ENCODE results near the gene LGALS4.
"Not testable (repeated sequence)": the region's sequence is repeated elsewhere in the genome, so short reads cannot be mapped to it uniquely, and the experiment has no call there.

LGALS4 gene

DNA sequence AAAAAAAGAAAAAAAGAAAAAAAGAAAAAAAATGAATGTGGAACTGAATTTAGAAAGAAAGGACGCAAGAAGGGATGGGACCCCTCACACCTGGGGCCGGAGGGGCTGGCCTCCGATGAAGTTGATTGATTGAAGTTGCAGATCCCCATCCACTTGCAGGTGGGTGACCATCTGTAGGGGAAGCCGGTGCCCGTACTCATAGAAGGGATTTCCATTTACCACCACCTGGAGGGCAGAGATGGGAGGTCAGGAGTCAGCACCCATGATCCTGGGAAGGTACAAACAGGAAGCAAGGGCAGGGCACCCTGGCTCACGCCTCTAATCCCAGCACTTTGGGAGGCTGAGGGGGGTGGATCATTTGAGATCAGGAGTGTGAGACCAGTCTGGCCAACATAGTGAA is 6.4 kb downstream of the LGALS4 start:
- H3K4me3 ChIP-seq (ENCODE audit: low read depth, low read length) = no peak overlapping the region
- no peak for DNase-seq (ENCODE audit: low read depth)
- TF ChIP-seq, protein P1, sequence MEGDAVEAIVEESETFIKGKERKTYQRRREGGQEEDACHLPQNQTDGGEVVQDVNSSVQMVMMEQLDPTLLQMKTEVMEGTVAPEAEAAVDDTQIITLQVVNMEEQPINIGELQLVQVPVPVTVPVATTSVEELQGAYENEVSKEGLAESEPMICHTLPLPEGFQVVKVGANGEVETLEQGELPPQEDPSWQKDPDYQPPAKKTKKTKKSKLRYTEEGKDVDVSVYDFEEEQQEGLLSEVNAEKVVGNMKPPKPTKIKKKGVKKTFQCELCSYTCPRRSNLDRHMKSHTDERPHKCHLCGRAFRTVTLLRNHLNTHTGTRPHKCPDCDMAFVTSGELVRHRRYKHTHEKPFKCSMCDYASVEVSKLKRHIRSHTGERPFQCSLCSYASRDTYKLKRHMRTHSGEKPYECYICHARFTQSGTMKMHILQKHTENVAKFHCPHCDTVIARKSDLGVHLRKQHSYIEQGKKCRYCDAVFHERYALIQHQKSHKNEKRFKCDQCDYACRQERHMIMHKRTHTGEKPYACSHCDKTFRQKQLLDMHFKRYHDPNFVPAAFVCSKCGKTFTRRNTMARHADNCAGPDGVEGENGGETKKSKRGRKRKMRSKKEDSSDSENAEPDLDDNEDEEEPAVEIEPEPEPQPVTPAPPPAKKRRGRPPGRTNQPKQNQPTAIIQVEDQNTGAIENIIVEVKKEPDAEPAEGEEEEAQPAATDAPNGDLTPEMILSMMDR (IDR thresholded peaks at IDR 0.05; ENCODE audit: insufficient read depth, low read depth, low read length, missing control alignments) = no peak

DNA sequence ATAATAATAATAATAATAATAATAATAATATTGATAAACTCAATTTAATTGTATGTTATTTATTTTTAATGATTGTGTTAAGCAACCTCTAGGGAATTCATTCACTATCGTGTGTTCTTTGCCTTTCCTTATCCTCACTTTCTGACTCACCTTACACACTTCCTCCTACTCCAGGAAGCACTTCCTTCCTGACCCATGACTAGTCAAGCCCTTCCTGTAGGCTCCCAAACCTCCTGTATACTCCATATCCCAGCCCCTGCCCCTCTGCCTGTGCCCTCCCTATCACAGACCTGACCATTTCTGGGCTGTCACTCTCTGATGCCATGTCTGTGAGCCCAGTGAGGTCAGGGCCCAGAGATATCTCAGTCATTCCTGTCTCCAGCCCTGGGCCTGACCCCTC is 7.6 kb downstream of the LGALS4 start:
- no peak overlapping the region for H3K4me3 ChIP-seq (ENCODE audit: low read depth, low read length)
- DNase-seq (ENCODE audit: low read depth) = no peak

DNA sequence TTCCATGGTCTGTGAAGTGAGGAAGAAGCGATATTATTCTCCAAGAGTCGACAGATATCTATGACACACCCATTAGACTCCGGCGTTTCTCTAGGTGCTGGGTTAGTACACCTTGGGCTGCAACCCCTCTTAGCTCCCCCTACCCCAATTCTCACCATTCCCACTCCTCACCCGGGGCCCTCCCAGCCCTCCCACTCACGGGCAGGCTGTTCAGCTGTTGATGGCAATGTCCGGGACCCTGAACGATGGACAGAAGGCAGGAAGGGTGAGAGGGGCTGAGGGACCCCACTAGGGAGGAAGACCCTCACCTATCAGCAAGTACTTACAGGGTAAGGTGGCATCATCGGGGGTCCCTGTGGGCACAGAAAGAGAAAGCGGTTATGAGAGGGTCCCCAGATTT is 9.2 kb downstream of the LGALS4 start:
- H3K4me3 ChIP-seq (ENCODE audit: low read depth, low read length) = no peak overlapping the region
- no peak for DNase-seq (ENCODE audit: low read depth)
- TF ChIP-seq, protein P1 (IDR thresholded peaks at IDR 0.05; ENCODE audit: insufficient read depth, low read depth, low read length, missing control alignments) = no peak

More for the DNA sequence above, 7.6 kb downstream of the LGALS4 start:
- TF ChIP-seq, protein P1 (IDR thresholded peaks at IDR 0.05; ENCODE audit: insufficient read depth, low read depth, low read length, missing control alignments) = no peak

DNA sequence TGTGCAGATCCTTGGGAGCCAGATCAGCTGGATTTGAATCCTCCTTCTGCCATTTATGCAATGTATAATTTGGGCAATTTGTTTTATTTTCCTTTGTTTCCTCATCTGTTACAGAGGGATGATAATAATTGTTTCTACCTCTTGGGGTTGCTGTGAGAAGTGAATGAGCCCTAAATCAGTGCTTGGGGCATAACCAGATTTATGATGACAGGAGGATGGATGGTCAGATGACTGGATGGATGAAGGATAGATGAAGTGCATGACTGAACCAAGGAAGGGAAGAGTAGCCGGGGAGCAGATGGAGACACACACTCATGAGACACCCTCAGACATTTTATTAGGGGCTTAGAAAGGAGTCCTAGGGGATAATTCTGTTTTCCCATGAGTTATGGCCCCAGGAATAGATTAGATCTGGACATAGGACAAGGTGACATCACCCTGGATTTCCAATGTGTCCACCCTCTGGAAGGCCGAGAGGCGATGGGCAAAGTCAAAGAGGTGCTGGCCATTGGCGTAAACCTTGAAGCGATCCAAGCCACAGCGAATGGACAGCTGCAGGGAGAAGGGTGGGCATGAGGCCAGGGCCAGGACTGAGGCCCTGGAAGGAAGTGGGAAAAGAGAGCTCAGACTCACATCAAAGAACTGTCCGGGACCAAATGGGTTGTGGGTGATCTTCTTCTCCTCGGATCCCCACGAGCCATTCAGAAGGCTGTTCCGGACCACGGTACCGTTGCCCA is 11.2 kb downstream of the LGALS4 start:
- TF ChIP-seq, protein P1 (IDR thresholded peaks at IDR 0.05; ENCODE audit: insufficient read depth, low read depth, low read length, missing control alignments) = no peak
- no peak for DNase-seq (ENCODE audit: low read depth)
- no peak overlapping the region for H3K4me3 ChIP-seq (ENCODE audit: low read depth, low read length)

DNA sequence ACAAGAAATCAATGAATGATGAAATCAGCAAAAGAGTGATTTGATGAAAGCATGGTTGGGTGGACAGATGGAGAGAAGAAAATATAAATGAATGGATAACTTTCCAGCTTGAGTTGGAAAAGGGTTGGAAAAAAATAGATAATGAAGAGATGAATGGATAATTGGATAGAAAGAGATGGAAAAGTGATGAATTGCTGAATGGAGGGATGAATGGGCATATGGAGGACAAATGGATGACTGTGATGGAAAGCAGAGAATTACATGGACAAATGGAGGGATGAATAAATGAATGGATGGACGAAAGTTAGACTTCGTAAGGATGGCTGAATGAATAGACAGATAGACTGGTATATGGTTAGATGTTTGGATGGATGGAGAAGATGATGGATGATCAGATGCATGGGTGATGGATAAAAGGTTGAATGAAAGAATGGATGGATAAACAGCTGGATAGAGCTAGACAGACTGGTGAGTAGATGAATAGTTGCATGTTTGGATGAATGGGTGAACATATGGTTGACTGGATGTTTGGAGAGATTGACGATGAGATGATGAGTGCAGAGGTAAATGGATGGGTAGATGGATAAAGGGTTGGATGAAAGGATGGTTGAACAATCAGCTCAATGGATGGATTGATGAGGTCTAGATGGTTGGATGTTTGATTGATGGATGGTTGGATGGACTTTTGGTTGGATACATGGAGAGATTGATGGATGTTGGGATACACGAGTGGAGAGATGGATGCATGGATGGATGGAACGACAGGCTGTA is 12.0 kb downstream of the LGALS4 start:
- H3K4me3 ChIP-seq (ENCODE audit: low read depth, low read length) = no peak overlapping the region
- TF ChIP-seq, protein P1 (IDR thresholded peaks at IDR 0.05; ENCODE audit: insufficient read depth, low read depth, low read length, missing control alignments) = no peak
- no peak for DNase-seq (ENCODE audit: low read depth)

DNA sequence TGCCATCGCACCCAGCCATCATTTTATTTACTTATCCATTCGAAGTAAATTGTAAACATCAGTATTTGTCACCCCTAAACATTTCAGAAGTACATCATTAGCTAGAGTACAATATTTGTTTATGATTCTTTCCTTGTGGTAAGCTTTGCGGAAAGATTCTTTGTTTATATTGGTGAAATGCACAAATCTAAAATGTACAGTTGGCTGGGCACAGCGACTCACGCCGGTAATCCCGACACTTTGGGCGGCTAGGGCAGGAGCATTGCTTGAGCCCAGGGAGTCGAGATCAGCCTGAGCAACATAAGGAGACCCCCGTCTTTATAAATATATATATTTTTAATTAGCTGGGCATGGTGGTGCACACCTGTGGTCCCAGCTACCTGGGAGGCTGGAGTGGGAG is 13.6 kb downstream of the LGALS4 start:
- no peak for DNase-seq (ENCODE audit: low read depth)
- H3K4me3 ChIP-seq (ENCODE audit: low read depth, low read length) = no peak overlapping the region
- TF ChIP-seq, protein P1 (IDR thresholded peaks at IDR 0.05; ENCODE audit: insufficient read depth, low read depth, low read length, missing control alignments) = no peak

DNA sequence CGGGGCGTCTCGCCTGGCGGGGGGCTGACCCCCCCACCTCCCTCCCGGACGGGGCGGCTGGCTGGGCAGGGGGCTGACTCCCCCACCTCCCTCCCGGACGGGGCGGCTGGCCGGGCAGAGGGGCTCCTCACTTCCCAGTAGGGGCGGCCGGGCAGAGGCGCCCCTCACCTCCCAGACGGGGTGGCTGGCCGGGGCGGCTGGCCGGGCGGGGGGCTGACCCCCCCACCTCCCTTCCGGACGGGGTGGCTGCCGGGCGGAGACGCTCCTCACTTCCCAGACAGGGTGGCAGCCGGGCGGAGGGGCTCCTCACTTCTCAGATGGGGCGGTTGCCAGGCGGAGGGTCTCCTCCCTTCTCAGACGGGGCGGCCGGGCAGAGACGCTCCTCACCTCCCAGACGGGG is 15.0 kb downstream of the LGALS4 start:
- DNase-seq (ENCODE audit: low read depth); H3K4me3 ChIP-seq (ENCODE audit: low read depth, low read length): not testable (repeated sequence)

Measured in GM12865 (cell line).